ENCODE measurements around the gene C17orf78.

GRCh38 chr17:37405955-37406634 is 30.3 kb downstream of the C17orf78 start:
- TF ChIP-seq, protein P1, sequence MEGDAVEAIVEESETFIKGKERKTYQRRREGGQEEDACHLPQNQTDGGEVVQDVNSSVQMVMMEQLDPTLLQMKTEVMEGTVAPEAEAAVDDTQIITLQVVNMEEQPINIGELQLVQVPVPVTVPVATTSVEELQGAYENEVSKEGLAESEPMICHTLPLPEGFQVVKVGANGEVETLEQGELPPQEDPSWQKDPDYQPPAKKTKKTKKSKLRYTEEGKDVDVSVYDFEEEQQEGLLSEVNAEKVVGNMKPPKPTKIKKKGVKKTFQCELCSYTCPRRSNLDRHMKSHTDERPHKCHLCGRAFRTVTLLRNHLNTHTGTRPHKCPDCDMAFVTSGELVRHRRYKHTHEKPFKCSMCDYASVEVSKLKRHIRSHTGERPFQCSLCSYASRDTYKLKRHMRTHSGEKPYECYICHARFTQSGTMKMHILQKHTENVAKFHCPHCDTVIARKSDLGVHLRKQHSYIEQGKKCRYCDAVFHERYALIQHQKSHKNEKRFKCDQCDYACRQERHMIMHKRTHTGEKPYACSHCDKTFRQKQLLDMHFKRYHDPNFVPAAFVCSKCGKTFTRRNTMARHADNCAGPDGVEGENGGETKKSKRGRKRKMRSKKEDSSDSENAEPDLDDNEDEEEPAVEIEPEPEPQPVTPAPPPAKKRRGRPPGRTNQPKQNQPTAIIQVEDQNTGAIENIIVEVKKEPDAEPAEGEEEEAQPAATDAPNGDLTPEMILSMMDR (CRISPR knock-in tag; IDR thresholded peaks at IDR 0.05): no peak
- TF ChIP-seq MAFG (CRISPR knock-in tag; IDR thresholded peaks at IDR 0.05) (no peak), PAX8 (CRISPR knock-in tag; IDR thresholded peaks at IDR 0.05; ENCODE audit: borderline replicate concordance) (no peak), SP2 (CRISPR knock-in tag; IDR thresholded peaks at IDR 0.05) (no peak), POLR2AphosphoS5 (IDR thresholded peaks at IDR 0.05; ENCODE audit: low read depth, low read length) (no peak), ZNF292 (CRISPR knock-in tag; IDR thresholded peaks at IDR 0.05; ENCODE audit: borderline replicate concordance, low read depth) (no peak), U2AF1 (optimal IDR thresholded peaks at IDR 0.05; ENCODE audit: low read depth, low read length) (no peak), PHF5A (CRISPR knock-in tag; IDR thresholded peaks at IDR 0.05; ENCODE audit: low read depth, unreplicated experiment) (no peak), MBD4 (IDR thresholded peaks at IDR 0.05; ENCODE audit: borderline replicate concordance, low read length) (no peak), NFATC3 (CRISPR knock-in tag; IDR thresholded peaks at IDR 0.05) (no peak)
- TF ChIP-seq, protein P2, sequence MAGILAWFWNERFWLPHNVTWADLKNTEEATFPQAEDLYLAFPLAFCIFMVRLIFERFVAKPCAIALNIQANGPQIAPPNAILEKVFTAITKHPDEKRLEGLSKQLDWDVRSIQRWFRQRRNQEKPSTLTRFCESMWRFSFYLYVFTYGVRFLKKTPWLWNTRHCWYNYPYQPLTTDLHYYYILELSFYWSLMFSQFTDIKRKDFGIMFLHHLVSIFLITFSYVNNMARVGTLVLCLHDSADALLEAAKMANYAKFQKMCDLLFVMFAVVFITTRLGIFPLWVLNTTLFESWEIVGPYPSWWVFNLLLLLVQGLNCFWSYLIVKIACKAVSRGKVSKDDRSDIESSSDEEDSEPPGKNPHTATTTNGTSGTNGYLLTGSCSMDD (CRISPR knock-in tag; IDR thresholded peaks at IDR 0.05): no peak
